Activated CD8-positive, alpha-beta memory T cell treated with anti-CD3 and anti-CD28 coated beads for 48 hours (primary cell): ENCODE data around the gene HP1BP3.

Experiments used
- DNase-seq, 3 experiments: peaks; one replicate each; pipeline ENCODE4 v3.0.0-alpha.2; 2020; ENCODE audit warnings: low read depth in 2 of 3, low spot score in 2 of 3

Gene HP1BP3

DNA sequence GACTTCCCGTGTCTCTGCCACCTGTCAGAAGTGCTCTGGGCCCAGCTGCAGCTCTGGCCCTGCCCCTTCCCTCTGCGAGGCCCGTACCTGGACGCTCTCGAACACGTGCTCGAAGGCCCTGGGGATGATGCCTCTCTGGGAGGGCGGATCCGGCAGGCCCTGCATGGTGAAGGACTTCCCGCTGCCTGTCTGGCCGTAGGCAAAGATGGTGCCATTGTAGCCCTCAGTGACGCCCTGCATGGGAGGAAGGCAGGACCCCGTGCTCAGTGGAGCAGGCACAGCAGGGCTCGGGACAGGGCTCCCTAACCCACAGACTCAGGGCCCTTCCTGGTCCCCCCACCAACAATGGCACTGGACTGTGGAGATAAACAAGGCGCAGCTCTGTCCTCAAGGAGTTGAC lies 71.7 kb downstream of the HP1BP3 start:
- no peak for DNase-seq

DNA sequence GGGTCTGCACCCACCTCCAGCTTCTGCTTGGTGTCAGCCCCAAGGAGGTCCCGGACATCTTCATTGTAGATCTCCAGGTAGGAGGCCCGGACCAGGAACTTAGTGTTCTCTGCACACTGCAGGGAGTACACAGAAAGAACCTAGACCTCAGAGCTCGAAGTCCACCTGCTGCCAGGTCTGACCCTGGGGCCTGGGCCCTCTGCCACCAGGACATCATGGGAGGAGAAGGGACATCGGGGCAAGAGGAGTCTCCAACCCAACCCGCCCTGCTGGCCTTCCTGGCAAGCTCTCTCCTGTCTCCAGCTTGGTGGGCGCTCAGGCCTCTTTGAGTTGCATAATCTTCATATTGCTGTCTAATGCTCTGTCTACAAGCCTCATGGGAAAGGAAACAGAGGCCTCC lies 73.7 kb downstream of the HP1BP3 start:
- DNase-seq, result no peak

- DNase-seq, result no peak
Observed at GRCh38 chr1:20712215-20712577, 74.9 kb downstream of the HP1BP3 start.

- no peak for DNase-seq
Observed at GRCh38 chr1:20711285-20712214, 75.6 kb downstream of the HP1BP3 start.

- DNase-seq, result no peak
Observed at GRCh38 chr1:20710469-20711284, 76.4 kb downstream of the HP1BP3 start.

DNA sequence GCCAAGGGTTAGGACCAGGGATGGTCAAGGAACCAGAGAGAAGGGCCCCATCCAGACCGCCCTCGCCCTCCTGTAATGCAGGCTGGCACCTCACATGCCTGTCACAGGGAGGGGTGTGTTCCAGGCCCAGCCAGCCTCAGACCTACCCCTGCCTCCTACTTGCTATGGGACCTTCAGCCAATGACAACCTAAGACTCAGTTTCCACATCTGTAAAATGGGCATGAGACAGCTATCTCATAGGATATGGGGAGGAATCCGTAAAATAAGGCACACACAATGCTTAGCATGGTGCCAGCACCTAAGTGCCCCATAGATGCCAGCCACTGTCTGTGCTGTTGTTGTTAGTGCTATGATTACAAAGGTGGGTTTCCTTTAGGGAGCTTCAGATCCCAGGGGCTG lies 77.2 kb downstream of the HP1BP3 start:
- DNase-seq, result no peak

DNA sequence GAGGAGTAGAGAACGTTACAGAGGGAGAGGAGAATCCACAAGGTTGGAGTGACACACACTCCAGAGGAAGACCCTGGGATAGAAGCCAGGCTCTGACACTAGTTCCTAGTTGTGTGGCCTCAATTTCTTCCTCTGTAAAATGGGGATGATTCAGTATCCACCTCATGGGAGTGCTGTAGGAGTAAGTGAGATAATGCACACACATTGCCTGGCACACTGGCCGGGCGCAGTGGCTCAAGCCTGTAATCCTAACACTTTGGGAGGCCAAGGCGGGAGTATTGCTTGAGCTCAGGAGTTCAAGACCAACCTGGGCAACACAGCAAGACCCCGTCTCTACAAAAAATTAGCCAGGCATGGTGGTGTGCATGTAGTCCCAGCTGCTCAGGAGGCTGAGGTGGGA lies 78.2 kb downstream of the HP1BP3 start:
- DNase-seq, result no peak

DNA sequence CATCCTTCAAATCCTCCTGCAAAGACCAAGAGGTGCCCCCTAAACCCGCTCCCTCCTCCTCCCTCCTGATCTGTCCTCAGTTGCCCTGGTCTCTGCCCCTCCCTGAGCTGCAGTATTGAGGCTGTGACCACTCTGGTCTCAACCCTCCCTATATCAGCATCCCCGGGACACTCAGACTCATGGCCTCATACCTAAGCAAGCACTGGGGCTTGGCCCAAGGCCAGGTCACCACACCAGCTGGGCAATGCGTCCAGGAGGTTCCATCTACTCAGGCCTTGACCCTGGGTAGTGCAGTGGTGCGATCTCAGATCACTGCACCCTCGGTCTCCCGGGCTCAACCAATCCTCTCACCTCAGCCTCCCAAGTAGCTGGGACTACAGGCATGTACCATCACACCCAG lies 79.0 kb downstream of the HP1BP3 start:
- no peak for DNase-seq

DNA sequence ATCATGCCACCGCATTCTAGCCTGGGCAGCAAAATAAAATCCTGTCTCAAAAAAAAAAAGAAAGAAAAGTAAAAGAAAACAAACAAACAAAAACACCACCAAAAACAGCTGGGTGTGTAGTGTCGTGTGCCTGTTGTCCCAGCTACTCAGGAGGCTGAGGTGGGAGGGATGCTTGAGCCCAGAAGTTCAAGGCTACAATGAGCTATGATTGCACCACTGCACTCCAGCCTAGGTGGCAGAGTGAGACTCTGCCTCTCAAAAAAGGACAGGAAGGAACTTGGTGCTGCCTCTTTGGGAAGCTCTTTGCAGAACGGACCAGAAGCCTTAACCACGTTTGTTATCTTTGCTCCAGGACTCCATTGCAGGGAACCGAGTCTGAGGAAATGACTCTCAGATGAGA lies 80.3 kb downstream of the HP1BP3 start:
- no peak for DNase-seq

GRCh38 chr1:20705203-20705755 lies 81.8 kb downstream of the HP1BP3 start:
- no peak for DNase-seq

DNA sequence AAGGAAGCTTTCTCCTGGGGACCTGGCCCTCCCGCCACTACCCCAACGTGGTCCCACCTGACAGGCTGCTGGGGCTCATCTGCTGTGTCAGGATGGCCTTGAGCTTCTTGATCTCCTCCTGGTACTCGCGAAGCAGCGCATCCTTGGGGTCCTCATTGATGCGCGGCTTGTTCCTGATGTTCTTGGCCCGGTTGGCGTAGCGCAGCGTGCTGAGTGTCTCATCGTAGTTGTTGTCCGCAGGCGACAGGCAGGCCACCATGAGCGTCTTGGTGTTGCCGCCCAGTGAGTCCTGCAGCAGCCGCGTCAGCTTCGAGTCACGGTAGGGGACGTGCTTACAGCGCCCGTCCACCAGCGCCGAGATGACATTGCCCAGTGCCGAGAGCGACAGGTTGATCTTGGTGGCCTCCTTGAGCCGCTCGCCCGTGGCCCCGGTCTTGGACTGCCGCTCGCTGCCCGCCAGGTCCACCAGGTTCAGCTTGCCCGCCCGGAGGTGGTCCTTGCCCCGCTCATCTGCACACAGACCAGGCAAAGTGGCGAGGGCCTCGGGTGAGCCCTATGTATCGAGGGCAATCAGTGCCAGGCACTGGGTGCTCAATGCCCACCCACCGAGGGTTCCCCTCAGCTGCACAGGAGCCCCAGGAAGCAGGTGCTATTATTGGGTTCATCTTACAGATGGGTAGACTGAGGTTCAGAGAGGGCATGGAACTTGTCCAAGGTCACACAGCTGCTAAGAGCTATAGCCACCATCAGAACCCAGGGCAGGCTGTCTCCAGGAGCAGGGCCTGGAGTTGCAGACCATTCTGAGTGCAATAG lies 82.5 kb downstream of the HP1BP3 start:
- no peak for DNase-seq

DNA sequence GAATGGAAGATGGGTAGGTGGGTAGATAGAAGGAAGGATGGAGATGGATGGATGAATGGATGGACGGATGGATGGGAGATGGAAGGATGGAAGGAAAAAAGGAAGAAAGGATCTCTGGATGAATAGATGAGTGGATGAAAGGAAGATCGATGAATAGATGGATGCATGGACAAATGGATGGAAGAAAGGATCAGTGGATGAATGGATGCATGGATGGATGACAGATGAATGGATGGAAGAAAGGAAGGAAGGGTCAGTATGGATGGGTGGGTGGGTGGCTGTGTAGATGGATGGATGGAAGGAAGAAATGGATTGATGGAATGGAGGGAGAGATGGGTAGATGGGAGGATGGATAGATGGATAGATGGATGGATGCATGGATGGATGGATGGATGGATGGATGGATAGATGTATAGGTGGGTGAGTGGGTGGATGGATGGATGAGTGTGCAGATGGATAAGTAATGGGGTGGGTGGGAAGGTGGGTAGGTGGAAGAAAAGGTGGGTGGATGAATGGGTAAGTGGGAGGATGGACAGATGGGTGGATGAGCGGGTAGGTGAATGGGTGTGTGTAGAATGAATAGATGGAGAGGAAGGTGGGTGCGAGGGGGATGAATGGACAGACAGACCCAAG lies 83.9 kb downstream of the HP1BP3 start:
- DNase-seq, result no peak

DNA sequence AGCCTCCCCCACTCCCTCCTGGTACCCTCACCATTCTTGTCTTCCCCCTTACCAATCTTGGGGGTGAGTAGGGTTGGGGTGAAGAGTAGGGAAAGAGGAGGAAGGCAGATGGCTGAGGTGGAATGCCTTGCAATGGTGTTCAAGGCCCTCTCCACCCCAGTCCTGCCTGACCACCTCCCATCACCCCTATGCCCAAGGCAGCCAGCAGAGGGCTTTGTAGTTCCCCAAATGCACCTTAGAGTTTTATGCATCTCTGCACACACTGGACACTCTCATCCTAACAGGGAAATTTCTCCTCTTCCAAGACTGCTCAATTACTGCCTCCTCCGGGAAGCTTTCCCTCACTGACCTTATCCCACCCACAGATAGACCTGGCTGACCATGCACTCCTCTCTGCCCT lies 84.7 kb downstream of the HP1BP3 start:
- DNase-seq, result no peak

- DNase-seq, result no peak
Observed at GRCh38 chr1:20701847-20702246, 85.3 kb downstream of the HP1BP3 start.

- no peak for DNase-seq
Observed at GRCh38 chr1:20701446-20701845, 85.7 kb downstream of the HP1BP3 start.

- DNase-seq, result no peak
Observed at GRCh38 chr1:20700636-20701215, 86.4 kb downstream of the HP1BP3 start.

- DNase-seq, result no peak
Observed at GRCh38 chr1:20699558-20699957, 87.5 kb downstream of the HP1BP3 start.

- no peak for DNase-seq
Observed at GRCh38 chr1:20698195-20698910, 88.8 kb downstream of the HP1BP3 start.

DNA sequence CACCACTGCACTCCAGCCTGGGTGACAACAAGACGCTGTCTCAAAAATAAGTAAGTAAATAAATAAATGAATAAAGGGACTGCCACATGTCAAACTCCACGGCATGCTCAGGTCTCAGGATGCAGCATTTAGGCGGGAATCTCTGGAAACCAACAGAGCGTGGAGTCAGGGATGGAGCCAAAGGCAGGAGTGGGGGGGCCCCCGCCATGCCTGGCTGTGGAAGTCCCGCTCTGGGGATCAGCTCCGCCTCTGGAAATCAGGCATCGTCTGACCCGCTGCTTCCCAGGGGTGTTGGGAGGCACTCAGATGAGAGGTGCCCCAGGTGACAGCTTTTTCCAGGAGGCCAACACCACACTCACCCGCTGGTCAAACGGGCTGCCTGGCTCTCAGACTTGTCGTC lies 89.5 kb downstream of the HP1BP3 start:
- DNase-seq, result no peak
